Naive thymus-derived CD4-positive, alpha-beta T cell (primary cell): ENCODE results near the gene SNED1. TPM values are rescaled to one million over a fixed set of nuclear protein-coding genes. Genes with fewer than 3 reads are reported as not detected.

Experiments
- ATAC-seq: fragments of 150-1000 bp; cut with Tn5 transposase; 2 replicates; pipeline ENCODE4 v1.10.0; 2021; ENCODE audit warnings: mild to moderate bottlenecking, moderate library complexity
- CTCF ChIA-PET: fragments of 350-600 bp; sonication (Branson Sonifier 250); formaldehyde crosslinking; loops from one replicate; lab custom pipeline; 2021; ENCODE audit warnings: antibody characterized with exemption; lab: Charles Lee
- POLR2A ChIA-PET: fragments of 350-600 bp; sonication (Branson Sonifier 250); formaldehyde crosslinking; loops from one replicate; lab custom pipeline; 2021; ENCODE audit warnings: antibody characterized with exemption, inconsistent platforms; lab: Charles Lee
- DNase-seq, 9 donors: peaks; one replicate each; pipeline versions ENCODE4 v3.0.0 to v3.0.0-alpha.2; 2020 to 2022; ENCODE audit warnings: mixed read lengths in 1 of 9
- H3K27ac ChIP-seq: one replicate; pipeline ENCODE4 v1.7.0; 2013; ENCODE audit warnings: mild to moderate bottlenecking, low read depth, low read length, moderate library complexity
- H3K27me3 ChIP-seq, 2 donors: one replicate each; pipeline ENCODE4 v1.7.0; 2013; ENCODE audit warnings: low read length in 2 of 2, mild to moderate bottlenecking in 2 of 2, moderate library complexity in 2 of 2; ENCODE audit not compliant: control insufficient read depth in 2 of 2, insufficient read depth in 2 of 2
- H3K36me3 ChIP-seq, 3 experiments: 1 replicate in 2 of 3; 2 replicates in 1 of 3; pipeline ENCODE4 v1.7.0; 2013; ENCODE audit warnings: low read length in 3 of 3, mild to moderate bottlenecking in 3 of 3, moderate library complexity in 1 of 3; ENCODE audit not compliant: insufficient read depth in 3 of 3, control insufficient read depth in 2 of 3
- H3K4me1 ChIP-seq, 2 donors: one replicate each; pipeline ENCODE4 v1.7.0; 2013; ENCODE audit warnings: low read length in 2 of 2, mild to moderate bottlenecking in 2 of 2, moderate library complexity in 1 of 2; ENCODE audit not compliant: control insufficient read depth in 2 of 2, insufficient read depth in 2 of 2
- H3K4me3 ChIP-seq: 2 replicates; pipeline ENCODE4 v1.7.0; 2013; ENCODE audit warnings: mild to moderate bottlenecking, low read length
- H3K9me3 ChIP-seq, 3 experiments: 1 replicate in 2 of 3; 2 replicates in 1 of 3; pipeline ENCODE4 v1.7.0; 2013; ENCODE audit warnings: low read length in 3 of 3; ENCODE audit not compliant: control insufficient read depth in 2 of 3
- H3K27ac Mint-ChIP-seq, 9 donors: one replicate each; pipeline ENCODE4 v1.8.0; 2020 to 2022; ENCODE audit warnings: mixed read lengths in 9 of 9, mild to moderate bottlenecking in 8 of 9, moderate library complexity in 5 of 9, inconsistent platforms in 2 of 9
- H3K27me3 Mint-ChIP-seq, 5 donors: one replicate each; pipeline ENCODE4 v1.8.0; 2021 to 2022; ENCODE audit warnings: mixed read lengths in 5 of 5, mild to moderate bottlenecking in 1 of 5
- H3K36me3 Mint-ChIP-seq, 5 donors: one replicate each; pipeline ENCODE4 v1.8.0; 2020 to 2022; ENCODE audit warnings: mixed read lengths in 5 of 5, mild to moderate bottlenecking in 3 of 5, inconsistent platforms in 1 of 5
- H3K4me1 Mint-ChIP-seq, 7 donors: one replicate each; pipeline ENCODE4 v1.8.0; 2020 to 2022; ENCODE audit warnings: mixed read lengths in 7 of 7, mild to moderate bottlenecking in 3 of 7, inconsistent platforms in 1 of 7
- H3K4me3 Mint-ChIP-seq, 10 donors: one replicate each; pipeline ENCODE4 v1.8.0; 2020 to 2022; ENCODE audit warnings: mild to moderate bottlenecking in 10 of 10, mixed read lengths in 10 of 10, moderate library complexity in 6 of 10, inconsistent platforms in 2 of 10
- H3K9me3 Mint-ChIP-seq, 11 donors: one replicate each; pipeline ENCODE4 v1.8.0; 2020 to 2022; ENCODE audit warnings: mixed read lengths in 11 of 11, mild to moderate bottlenecking in 4 of 11, inconsistent platforms in 1 of 11, moderate library complexity in 1 of 11
- intact Hi-C, 2 donors: fragments of 100-400 bp; cut with micrococcal nuclease; formaldehyde crosslinking; loops; one replicate each; pipeline ENCODE4 v1.15.1; 2023
- polyA plus RNA-seq, 2 donors: library from polyadenylated mRNA; unstranded; fragments of 300-500 nt; fragmentation: Illumina TruSeq; gene quantifications; one replicate each; pipeline ENCODE4 v1.2.3, GENCODE V29; 2021
- total RNA-seq, 6 experiments: library from RNA in 5 of 6; stranded (reverse) in 5 of 6; gene quantifications; 1 replicate in 5 of 6; 2 replicates in 1 of 6; pipeline ENCODE4 v1.2.3 and lab custom pipeline; 2021 to 2026

The SNED1 gene
- total and polyA plus RNA-seq, 7 experiments from 2014 or later = 1.0 to 120 (median 32.9) TPM

GRCh38 chr2:241035818-241036396, 37.5 kb downstream of the SNED1 start:
- Mint-ChIP-seq H3K36me3 (peaks cover 0 to 7% (median 0%) of the 10 kb centered on the region in 5 donors), H3K4me1 (peaks cover 0 to 24% (median 6%) of the 10 kb centered on the region in 7 donors), H3K27ac (peak overlapping the region in 5 of 9 donors; percentile 66 to 91 (median 80)), H3K4me3 (peak overlapping the region; percentile 60 to 88 (median 80)), H3K27me3 (no peaks in the 10 kb centered on the region), H3K9me3 (no peaks in the 10 kb centered on the region)
- CTCF ChIA-PET = no interaction called here
- intact Hi-C loops = loop anchor here (1.0 to 5.0 kb wide), 5 partner anchors 38 to 114 kb away; partner anchors contain the start of genes SNED1 (in 2 of the 2), MTERF4 (in 1 of the 2), PASK (in 1 of the 2) and PPP1R7 (in 1 of the 2)
- no peaks in the 10 kb centered on the region for H3K9me3 ChIP-seq
- H3K4me3 ChIP-seq = peak overlapping the region; percentile 79
- ATAC-seq = peak; percentile 74
- peak in 8 of 9 donors; percentile 28 to 80 (median 53) for DNase-seq
- no peaks in the 10 kb centered on the region for H3K27me3 ChIP-seq
- POLR2A ChIA-PET = no interaction called here
- H3K36me3 ChIP-seq = no peaks in the 10 kb centered on the region
- H3K27ac ChIP-seq = peak overlapping the region; percentile 66
- H3K4me1 ChIP-seq = peaks cover 7 to 10% of the 10 kb centered on the region in 2 donors

GRCh38 chr2:241036397-241036963, 38.1 kb downstream of the SNED1 start:
- Histone ChIP-seq H3K36me3 (no peaks in the 10 kb centered on the region), H3K4me3 (peak overlapping the region; percentile 79), H3K27me3 (no peaks in the 10 kb centered on the region), H3K4me1 (peaks cover 7 to 10% of the 10 kb centered on the region in 2 donors), H3K9me3 (no peaks in the 10 kb centered on the region), H3K27ac (peak overlapping the region; percentile 66)
- H3K9me3 Mint-ChIP-seq = no peaks in the 10 kb centered on the region
- POLR2A ChIA-PET = interaction anchor here (0.9 kb wide), 1 partner anchor 17 kb away, joined by 3 read pairs; no protein-coding TSS in a partner anchor
- peaks cover 0 to 9% (median 0%) of the 10 kb centered on the region in 5 donors for H3K36me3 Mint-ChIP-seq
- ATAC-seq (peak; percentile 72), DNase-seq (peak; percentile 31 to 83 (median 58))
- peak overlapping the region; percentile 60 to 88 (median 80) for H3K4me3 Mint-ChIP-seq
- CTCF ChIA-PET = no interaction called here
- no peaks in the 10 kb centered on the region for H3K27me3 Mint-ChIP-seq
- intact Hi-C loops = loop anchor here (1.0 to 5.0 kb wide), 5 partner anchors 38 to 114 kb away; partner anchors contain the start of genes SNED1 (in 2 of the 2), MTERF4 (in 1 of the 2), PASK (in 1 of the 2) and PPP1R7 (in 1 of the 2)
- H3K4me1 Mint-ChIP-seq = peaks cover 0 to 24% (median 6%) of the 10 kb centered on the region in 7 donors
- peak overlapping the region in 6 of 9 donors; percentile 49 to 91 (median 80) for H3K27ac Mint-ChIP-seq

- Histone ChIP-seq H3K4me3 (peak overlapping the region; percentile 79), H3K27ac (peak overlapping the region; percentile 66)
Observed at GRCh38 chr2:241036964-241037421, 38.6 kb downstream of the SNED1 start.

GRCh38 chr2:241037498-241037897, 39.1 kb downstream of the SNED1 start:
- Histone ChIP-seq H3K9me3 (no peaks in the 10 kb centered on the region), H3K4me1 (peaks cover 7 to 14% of the 10 kb centered on the region in 2 donors), H3K36me3 (no peaks in the 10 kb centered on the region), H3K27me3 (no peaks in the 10 kb centered on the region), H3K27ac (no peak overlapping the region), H3K4me3 (no peak overlapping the region)
- Mint-ChIP-seq H3K27me3 (peaks cover 0 to 3% (median 0%) of the 10 kb centered on the region in 5 donors), H3K9me3 (no peaks in the 10 kb centered on the region), H3K36me3 (peaks cover 0 to 10% (median 0%) of the 10 kb centered on the region in 5 donors), H3K4me3 (peak overlapping the region; percentile 10 to 88 (median 71)), H3K27ac (peak overlapping the region in 6 of 9 donors; percentile 57 to 91 (median 77)), H3K4me1 (peaks cover 0 to 30% (median 6%) of the 10 kb centered on the region in 7 donors)
- POLR2A ChIA-PET = interaction anchor here (0.9 kb wide), 1 partner anchor 16 kb away, joined by 3 read pairs; no protein-coding TSS in a partner anchor
- ATAC-seq = no peak
- CTCF ChIA-PET = interaction anchor here (1.0 kb wide), 1 partner anchor 54 kb away, joined by 3 read pairs; no protein-coding TSS in a partner anchor
- no peak for DNase-seq
- intact Hi-C loops = loop anchor here (2.0 to 5.0 kb wide), 2 partner anchors 40 to 65 kb away; partner anchors contain the start of genes MTERF4 (in 1 of the 2) and SNED1 (in 1 of the 2)

More at GRCh38 chr2:241036964-241037421, 38.6 kb downstream of the SNED1 start:
- intact Hi-C loops = loop anchor here (1.0 to 5.0 kb wide), 5 partner anchors 39 to 113 kb away; partner anchors contain the start of genes SNED1 (in 2 of the 2), MTERF4 (in 1 of the 2), PASK (in 1 of the 2) and PPP1R7 (in 1 of the 2)
- Mint-ChIP-seq H3K9me3 (no peaks in the 10 kb centered on the region), H3K36me3 (peaks cover 0 to 10% (median 0%) of the 10 kb centered on the region in 5 donors), H3K27ac (peak overlapping the region in 6 of 9 donors; percentile 21 to 91 (median 77)), H3K4me1 (peaks cover 0 to 26% (median 6%) of the 10 kb centered on the region in 7 donors), H3K27me3 (no peaks in the 10 kb centered on the region), H3K4me3 (peak overlapping the region; percentile 51 to 88 (median 76))
- Histone ChIP-seq H3K36me3 (no peaks in the 10 kb centered on the region), H3K4me1 (peaks cover 7 to 13% of the 10 kb centered on the region in 2 donors), H3K27me3 (no peaks in the 10 kb centered on the region), H3K9me3 (no peaks in the 10 kb centered on the region)
- CTCF ChIA-PET = no interaction called here
- peak in 3 of 9 donors; percentile 7 to 14 (median 8) for DNase-seq
- POLR2A ChIA-PET = interaction anchor here (0.9 kb wide), 1 partner anchor 17 kb away, joined by 3 read pairs; no protein-coding TSS in a partner anchor
- peak; percentile 8 for ATAC-seq

- Histone ChIP-seq H3K27ac (no peak overlapping the region), H3K36me3 (no peaks in the 10 kb centered on the region), H3K9me3 (no peaks in the 10 kb centered on the region), H3K4me3 (no peak overlapping the region), H3K4me1 (peaks cover 7 to 14% of the 10 kb centered on the region in 2 donors), H3K27me3 (no peaks in the 10 kb centered on the region)
- peaks cover 0 to 9% (median 0%) of the 10 kb centered on the region in 5 donors for H3K27me3 Mint-ChIP-seq
- POLR2A ChIA-PET = no interaction called here
- CTCF ChIA-PET = interaction anchor here (1.0 kb wide), 1 partner anchor 55 kb away, joined by 3 read pairs; no protein-coding TSS in a partner anchor
- H3K36me3 Mint-ChIP-seq = peaks cover 0 to 15% (median 0%) of the 10 kb centered on the region in 5 donors
- H3K9me3 Mint-ChIP-seq = no peaks in the 10 kb centered on the region
- ATAC-seq = no peak
- intact Hi-C loops = loop anchor here in 1 of 2 donors (5.0 kb wide), 1 partner anchor 41 kb away; the partner anchor contains the start of gene SNED1
- peak overlapping the region in 8 of 10 donors; percentile 16 to 88 (median 68) for H3K4me3 Mint-ChIP-seq
- H3K4me1 Mint-ChIP-seq = peaks cover 0 to 30% (median 6%) of the 10 kb centered on the region in 7 donors
- no peak for DNase-seq
- peak overlapping the region in 7 of 9 donors; percentile 57 to 88 (median 76) for H3K27ac Mint-ChIP-seq
Observed at GRCh38 chr2:241038374-241039180, 40.2 kb downstream of the SNED1 start.
